CD4-positive, alpha-beta T cell treated with Interleukin-17A for 4 hours (primary cell): ENCODE data around the gene TBC1D10A.

Experiments
- DNase-seq: peaks from one replicate; pipeline ENCODE4 v3.0.0-alpha.2; 2020; ENCODE audit warnings: mixed read lengths

TBC1D10A gene, protein sequence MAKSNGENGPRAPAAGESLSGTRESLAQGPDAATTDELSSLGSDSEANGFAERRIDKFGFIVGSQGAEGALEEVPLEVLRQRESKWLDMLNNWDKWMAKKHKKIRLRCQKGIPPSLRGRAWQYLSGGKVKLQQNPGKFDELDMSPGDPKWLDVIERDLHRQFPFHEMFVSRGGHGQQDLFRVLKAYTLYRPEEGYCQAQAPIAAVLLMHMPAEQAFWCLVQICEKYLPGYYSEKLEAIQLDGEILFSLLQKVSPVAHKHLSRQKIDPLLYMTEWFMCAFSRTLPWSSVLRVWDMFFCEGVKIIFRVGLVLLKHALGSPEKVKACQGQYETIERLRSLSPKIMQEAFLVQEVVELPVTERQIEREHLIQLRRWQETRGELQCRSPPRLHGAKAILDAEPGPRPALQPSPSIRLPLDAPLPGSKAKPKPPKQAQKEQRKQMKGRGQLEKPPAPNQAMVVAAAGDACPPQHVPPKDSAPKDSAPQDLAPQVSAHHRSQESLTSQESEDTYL

DNA sequence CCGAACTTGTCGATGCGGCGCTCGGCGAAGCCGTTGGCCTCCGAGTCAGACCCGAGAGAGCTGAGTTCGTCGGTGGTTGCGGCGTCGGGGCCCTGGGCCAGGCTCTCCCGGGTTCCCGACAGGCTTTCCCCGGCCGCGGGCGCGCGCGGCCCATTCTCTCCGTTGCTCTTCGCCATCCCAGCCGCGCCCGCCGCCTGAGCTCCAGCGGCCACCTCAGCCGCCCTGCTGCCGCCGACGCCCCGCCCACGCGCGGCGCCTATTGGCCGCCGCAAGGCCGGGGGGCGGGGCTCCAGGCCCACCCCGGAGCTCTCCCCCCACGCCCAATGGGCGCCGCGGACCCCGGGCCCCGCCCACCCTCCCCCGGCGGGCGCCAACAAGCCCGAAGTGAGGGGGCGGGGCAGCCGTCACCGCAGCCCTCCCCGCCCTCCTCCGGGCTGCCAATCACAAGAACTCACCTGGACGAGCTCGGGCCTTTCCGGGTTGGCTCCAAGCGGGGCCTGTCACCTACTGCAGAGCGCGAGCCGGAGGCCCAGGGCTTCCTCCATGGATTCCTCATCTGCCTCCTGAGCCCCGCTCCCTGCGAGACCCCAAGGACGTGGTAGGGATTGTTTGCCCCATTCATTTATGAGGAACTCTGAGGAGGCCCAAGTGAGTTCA lies at the start of gene TBC1D10A:
TBC1D10A (minus strand) TSS at position 236 of the 657 bp plus-strand sequence; CDS start at position 176, 60 bp downstream.
- DNase-seq: peak; percentile 98

DNA sequence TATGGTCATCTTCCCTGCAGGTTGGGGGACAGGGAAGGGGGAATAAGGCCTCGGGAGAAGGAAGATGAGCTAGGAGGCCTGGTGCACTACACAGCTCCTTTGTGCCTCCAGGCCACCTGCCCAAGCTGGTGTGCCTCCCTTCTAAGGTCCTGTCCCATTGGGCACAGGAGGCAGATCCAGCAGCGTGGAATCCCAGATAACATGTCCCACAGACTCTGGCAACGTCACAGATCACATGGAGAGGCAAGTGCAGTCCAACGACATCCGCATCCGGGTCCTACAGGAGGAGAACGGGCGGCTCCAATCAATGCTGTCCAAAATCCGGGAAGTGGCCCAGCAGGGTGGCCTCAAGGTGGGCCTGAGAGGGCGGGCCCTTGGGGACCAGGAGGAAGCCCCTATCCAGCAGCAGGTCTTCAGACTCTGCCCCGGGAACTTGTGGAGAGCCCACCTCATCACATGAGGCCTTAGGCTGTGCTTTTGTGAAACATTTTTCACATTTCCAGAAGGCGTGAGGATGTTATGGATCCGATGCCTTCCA lies 48.6 kb upstream of the TBC1D10A start:
- DNase-seq: no peak

DNA sequence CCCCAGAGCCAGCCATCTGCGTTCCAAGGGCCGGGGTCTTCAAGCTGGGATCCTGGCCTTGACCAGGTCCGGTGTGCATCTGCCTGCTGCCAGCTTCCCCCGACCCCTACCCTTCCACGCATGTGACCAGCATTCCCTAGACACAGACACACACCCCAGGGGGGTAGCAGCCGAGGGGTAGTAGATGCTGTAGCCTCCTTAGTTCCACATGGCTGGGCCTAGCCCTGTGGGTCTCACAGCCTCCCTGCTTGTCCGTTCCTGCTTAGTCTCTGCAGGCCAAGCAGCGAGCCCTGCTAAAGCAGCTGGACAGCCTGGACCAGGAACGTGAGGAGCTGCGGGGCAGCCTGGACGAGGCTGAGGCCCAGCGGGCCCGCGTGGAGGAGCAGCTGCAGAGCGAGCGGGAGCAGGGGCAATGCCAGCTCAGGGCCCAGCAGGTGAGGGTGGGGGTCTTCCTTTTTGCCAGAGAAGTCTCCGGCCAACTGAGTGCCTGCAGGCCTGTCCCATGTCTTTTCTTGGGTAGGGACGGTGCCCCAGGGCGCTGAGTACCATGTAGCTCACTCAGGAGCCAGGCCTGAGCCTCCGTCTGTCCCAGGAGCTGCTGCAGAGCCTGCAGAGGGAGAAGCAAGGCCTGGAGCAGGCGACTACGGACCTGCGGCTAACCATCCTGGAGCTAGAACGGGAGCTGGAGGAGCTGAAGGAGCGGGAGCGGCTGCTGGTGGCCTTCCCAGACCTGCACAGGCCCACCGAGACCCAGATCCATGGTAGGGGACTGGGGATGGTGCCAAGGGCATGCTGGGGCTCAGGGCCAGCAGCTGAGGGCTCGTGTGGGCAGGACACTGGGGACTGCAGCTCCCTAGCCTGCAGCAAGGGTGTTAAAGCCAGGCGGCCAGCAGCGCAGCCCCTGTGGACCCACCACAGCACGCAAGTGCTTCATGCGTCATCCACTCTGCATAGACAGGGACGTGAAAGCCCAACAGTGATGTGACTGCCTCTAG lies 46.9 kb upstream of the TBC1D10A start:
- DNase-seq: no peak

DNA sequence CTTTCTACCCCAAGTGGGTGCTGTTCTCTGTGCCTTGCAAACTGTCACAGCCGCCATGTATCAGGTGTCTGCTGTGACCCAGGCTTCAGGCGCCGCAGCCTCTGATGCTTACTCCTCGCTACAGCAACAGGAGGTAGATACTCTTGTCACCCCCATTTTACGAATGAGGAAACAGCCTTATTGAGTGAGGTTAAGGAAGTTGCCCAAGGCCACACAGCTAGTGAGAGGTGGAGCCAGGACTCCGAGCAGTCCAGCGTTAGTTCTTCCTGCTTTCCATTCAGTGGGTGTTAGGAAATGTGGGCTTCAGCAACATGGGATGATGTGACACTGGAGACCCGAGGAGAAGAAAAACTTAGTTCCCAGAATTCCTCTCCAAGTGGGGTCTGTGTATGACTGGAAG lies 46.2 kb upstream of the TBC1D10A start:
- DNase-seq: no peak

DNA sequence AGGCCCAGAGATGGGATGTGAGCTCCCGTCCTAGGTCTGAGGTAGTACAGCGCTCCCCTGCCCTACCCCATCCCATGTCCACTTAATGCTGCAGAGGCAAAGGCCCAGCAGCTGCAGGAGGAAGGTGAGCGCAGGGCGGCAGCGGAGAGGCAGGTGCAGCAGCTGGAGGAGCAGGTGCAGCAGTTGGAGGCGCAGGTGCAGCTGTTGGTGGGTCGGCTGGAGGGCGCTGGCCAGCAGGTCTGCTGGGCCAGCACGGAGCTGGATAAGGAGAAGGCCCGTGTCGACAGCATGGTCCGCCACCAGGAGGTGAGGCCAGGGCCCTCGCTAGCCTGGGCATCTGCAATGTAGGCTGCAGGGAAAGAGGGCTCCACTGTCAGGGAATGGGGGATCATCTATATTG lies 45.2 kb upstream of the TBC1D10A start:
- no peak for DNase-seq

DNA sequence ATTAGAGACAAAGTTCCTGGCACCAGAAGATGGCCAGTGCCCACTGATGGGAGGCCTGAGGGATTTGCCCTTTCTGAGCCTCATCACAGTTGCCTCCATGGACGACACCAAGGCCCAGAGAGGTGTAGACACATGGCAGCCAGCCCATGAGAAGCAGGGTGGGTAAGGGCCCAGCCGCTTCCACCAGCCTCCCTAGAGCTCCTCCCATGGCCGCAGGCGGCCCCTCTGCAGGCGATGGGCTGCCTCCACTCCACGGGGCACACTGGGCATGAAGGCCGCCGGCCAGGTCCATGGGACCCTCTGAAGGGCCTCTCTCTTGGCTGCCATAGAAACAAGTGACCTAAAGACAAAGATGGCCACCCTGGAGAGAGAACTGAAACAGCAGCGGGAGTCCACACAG lies 44.6 kb upstream of the TBC1D10A start:
- no peak for DNase-seq

DNA sequence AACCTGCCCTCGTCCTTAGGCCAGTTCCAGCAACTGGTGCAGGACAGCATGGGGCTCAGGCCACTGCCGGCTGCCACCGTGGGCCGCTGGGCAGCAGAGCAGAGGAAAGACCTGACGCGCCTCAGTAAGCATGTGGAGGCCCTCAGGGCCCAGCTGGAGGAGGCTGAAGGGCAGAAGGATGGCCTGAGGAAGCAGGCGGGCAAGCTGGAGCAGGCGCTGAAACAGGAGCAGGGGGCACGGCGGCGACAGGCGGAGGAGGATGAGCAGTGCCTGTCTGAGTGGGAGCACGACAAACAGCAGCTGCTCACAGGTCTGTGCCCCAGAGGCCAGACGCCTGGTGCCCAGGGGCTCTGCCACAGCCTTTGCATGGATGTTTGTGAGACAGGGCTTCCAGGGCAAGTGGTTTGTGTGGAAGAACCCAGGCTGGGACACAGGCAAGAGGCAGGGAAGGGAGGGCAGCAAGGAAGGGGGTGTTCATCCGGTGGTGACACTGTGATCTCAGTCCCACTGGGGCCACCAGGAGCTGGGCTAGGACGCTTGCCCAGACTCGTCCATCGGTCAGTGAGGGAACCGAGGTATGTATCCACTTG lies 44.0 kb upstream of the TBC1D10A start:
- DNase-seq: no peak

DNA sequence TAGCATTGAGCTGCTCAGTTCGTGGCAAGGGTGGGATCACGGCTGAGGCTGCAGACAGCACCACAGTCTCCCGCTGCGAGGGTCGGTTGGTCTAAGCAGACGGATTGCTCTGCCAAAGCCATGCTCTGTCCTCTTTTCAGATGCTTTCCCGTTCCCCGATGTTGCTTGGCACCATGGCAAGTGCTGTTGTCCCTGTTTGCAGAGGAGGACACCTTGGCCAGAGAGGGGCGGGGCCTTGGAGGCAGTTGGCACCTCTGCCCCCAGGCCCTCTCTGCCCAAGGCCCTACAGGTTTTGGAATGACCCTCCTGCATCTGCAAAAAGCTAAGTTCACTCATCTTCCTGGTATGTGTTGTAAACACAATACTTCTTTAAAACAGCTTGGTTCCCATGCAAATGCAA lies 41.7 kb upstream of the TBC1D10A start:
- DNase-seq: no peak

DNA sequence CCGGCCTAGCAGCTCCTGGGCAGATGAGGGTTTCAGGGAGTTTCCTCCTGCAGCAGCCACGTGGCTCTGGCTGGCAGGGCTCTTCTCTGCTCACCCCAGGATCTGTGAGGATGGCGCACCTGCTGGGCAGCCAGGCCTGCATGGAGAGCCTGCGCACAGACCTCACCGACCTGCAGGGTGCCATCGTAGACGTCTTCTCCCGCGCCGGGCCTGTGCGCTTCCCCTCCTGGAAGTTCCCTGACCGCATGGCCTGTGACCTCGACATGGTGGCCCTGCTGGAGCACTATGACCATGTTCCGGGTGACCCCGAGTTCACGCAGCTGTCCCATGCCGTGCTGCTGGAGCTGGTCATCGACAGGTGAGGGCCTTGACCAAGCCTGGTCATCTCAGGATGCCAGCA lies 39.1 kb upstream of the TBC1D10A start:
- no peak for DNase-seq

DNA sequence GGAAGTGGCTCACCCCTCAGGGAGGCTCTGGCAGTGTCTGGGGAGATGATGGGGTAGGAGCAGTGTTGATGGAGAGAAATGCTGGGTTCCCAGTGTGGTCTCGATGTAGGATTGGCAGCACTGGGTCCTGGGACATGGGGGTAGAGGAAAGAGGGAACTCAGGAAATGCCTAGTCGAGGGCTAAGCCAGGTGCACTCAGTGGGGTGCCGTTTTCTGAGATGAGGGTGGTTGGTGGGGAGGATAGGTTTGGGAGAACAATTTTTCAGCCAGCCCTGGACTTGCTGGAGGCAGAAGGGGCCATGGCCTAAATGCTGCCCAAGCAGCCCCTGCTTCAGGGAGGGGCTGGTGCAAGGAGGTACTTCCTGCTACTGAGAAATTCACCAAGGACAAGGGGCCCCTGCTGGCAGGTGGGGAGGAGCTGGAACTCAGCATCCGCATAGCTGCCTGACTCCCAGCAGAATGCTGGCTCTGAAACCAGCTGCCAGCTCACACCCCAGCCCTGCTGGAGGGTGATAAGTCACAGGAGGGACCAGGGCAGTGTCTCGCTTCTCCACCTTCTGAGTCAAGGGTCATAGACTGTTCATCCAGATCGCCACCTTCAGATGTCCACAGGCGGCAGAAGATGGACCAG lies 36.0 kb upstream of the TBC1D10A start:
- DNase-seq: no peak

DNA sequence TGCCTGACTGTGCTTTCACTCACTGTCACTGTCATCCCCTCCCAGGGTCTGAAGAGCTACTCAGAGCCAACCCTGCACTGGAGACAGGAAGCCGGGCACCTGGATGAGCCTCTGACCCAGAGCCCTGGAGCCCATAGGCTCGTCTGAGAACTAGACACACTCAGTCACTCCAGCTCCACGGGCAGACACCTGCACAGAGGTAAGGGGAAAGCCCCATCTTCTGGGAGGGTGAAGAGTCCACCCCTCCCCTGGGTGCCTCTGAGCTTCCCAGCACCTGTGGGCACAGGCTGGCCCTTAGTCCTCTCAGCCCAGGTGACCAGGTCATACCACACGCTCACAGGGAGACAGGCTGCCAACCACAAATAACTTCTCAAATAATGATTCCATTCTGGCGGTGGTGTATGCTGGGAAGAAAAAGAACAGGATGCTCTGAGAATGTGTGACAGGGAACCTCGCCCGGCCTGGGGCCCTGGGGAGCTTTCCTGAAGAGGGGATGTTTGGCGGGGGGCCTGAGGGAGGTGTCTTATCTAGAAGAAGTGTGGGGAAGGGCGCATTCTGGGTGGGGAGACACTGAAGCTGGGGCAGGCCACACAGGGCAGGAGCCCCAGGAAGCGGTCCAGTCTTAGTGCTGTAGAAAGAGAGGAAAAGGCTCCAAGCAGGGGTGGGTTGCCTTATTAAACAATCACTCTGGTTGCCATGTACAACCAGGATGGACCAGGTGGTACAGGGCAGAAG lies 35.3 kb upstream of the TBC1D10A start:
- no peak for DNase-seq

DNA sequence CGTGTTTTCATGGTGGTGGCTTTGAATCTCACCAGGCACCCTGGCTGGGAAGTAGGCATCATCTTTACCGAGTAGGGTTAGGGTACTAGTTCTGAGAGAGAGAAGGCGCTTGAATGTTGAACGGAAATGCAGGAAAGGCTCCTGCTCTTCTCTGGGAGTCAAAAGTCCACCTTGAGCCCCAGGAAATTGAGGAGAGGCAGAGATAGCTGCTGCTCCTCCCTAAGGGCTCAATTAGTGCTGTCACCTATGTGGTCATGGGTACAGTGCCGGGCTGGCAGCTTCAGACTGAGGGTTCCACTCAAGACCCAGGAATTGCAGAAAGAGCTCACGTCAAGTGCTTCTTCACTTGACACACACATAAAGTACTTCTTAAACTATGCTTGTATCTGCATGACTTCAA lies 31.8 kb upstream of the TBC1D10A start:
- DNase-seq: no peak

DNA sequence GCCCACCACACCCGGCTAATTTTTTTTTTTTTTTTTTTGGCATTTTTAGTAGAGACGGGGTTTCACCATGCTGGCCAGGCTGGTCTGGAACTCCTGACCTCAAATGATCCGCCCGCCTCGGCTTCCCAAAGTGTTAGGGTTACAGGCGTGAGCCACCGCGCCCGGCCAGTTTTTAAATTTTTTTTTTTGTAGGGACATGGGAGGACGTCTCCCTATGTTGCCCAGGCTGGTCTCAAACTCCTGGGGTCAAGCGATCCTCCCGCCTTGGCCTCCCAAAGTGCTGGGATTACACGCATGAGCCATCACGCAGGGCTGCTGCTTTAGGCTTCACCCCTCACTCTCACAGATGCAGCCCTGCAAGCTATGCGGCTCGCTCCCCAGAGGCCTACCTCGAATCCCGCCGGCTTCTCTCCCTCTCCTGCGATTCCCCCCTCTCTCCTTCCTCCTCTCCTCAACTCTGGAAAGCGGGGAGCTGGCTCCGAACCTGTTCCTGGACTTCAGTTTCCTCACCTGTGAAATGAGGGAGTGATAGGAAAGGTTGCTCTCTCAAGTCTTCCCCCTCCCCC lies 31.0 kb upstream of the TBC1D10A start:
- no peak for DNase-seq

DNA sequence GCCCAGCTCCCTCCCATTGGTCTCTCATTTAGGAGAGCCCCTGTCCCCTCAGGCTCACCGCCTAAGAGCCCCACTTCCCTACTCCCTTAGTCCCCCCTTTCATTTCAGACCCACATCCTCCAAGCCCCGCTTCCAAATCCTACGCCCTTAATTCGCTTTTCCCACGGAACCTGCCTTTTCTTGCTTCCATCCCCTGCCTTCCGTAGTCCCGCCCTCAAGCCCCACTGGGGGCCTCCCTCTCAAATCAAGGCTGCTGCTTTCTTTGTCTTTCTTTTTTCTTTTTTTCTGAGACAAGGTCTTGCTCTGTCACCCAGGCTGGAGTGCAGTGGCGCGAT lies 30.5 kb upstream of the TBC1D10A start:
- DNase-seq: no peak

DNA sequence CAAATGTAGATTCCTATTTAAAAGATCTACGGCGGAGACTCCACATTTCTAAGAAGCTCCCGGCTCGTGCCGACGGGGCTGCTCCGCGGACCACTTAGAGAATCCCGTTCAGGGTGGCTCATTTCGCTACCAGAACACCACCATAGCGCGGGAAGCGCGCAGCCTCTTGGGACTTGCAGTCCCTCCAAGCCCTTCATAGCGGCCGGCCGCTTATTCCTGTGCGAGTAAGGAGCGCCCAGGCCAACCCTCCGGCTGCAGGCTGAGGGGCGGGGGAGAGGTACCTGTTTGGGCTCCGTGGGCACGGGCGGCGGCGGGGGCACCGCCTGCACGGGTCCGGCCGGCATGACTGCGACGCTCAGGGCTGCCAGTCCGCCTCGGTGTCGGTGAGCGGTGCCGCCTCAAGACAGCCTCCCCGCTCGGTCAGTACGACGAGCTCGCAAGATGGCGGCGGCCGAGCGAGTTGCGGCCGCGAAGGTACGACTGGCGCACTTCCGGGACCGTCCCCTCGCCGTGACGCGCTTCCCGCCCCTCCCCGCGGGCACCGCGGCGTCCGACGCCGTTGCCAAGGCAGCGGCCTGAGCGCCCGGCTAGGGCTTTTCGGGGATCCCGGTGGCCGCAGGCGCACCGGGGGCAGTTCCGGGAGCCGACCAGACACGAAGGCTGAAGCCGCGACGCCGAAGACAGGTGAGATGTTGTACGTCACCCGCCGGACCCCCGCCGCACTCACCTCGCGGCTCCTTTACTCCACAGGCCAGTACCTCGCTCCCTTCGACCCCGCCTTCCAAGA lies 29.9 kb upstream of the TBC1D10A start, which contains the start of the genes CCDC157 and SF3A1:
CCDC157 (plus strand) TSS at position 559 of the 787 bp plus-strand sequence. CDS start 8,994 bp downstream, outside the sequence.
SF3A1 (minus strand) TSS at position 446 of the 787 bp plus-strand sequence; CDS start at position 344, 102 bp downstream.
- DNase-seq: peak; percentile 89

DNA sequence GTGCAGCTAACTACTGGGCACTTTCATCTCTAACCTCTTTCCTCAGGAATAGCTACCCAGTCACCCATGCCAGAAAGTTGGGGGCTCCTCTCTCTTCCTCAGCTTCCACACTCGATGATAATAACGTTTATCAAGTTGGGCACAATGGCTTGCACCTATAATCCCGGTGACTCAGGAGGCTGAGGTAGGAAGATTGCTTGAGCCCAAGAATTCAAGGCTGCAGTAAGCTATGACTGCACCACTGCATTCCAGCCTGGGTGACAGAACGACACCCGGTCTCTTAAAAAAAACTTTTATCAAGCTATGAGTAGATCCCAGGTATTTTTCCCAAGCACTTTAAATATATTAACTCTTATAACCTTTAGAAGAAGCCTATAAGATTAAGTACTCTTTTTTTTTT lies 27.9 kb upstream of the TBC1D10A start:
- no peak for DNase-seq

DNA sequence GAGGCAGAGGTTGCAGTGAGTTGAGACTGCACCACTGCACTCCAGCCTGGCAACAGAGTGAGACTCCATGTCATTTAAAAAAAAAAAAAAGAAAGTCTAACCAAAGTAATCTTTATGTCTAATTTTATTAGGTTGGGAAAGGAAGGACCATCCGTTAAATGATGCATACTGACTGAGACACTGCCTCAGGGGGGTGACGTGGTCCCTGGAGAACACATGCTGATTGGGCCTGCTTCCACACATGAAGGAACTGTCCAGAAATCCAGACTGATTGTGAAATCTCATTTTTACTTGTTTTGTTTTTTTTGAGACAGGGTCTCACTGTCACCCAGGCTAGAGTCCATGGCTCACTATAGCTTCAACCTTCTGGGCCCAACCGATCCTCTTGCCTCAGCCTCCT lies 24.5 kb upstream of the TBC1D10A start:
- DNase-seq: no peak

DNA sequence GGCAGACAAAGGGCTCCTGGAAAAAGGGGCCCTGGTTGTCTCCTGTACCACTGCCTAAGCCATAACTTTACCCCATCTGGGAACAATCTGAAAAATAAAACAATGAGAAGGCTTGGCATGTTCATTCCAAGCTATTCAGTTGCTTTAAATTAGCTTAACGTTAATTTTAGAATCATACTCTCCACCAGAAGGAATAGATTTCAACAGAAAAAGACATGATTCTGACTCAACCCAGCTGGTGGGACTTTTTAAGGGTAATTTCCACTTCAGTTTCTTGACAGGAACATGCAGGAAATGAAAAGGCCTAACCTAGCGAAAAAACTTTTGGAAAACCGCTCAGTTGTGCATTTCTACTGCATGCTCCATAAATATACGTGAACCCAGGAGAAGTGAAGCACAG lies 22.1 kb upstream of the TBC1D10A start:
- DNase-seq: no peak

DNA sequence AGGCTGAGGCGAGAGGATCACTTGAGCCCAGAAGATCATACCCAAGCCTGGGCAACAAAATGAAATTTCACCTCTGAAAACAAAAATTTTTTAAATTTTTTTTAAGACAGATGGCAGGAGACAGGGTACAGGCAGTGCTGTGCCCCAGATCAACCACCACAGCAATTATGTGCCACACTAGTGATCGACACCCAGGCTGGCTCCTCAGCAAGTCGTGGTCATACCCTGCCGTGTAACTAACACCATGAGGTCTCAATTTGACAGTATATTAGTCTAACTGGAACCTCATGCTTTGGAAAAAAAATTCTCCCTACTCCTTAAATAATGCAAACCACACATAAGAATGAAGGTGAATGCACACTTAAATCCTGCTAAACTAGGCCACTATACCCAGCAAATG lies 21.7 kb upstream of the TBC1D10A start:
- DNase-seq: no peak
